ENCODE data around the gene VWA5B1. TPM values are rescaled to one million over a fixed set of nuclear protein-coding genes. Genes with fewer than 3 reads are reported as not detected.

The VWA5B1 gene
- total RNA-seq, 1 experiment from 2014 or later = not detected

GRCh38 chr1:20400341-20401177 lies 109.9 kb downstream of the VWA5B1 start:
- Histone ChIP-seq H3K27me3 (ENCODE audit: low read length) (no peaks in the 10 kb centered on the region), H3K4me2 (ENCODE audit: low read length) (no peak overlapping the region), H3K9me3 (ENCODE audit: low read length) (peaks cover under 1% of the 10 kb centered on the region; the same call in 1 of the 2 replicates), H3K27ac (ENCODE audit: low read length) (no peak overlapping the region), H3K9me2 (replicated peaks; ENCODE audit: low read length) (no peaks in the 10 kb centered on the region), H4K20me1 (ENCODE audit: low read length) (no peaks in the 10 kb centered on the region), H3K36me3 (ENCODE audit: low read depth, low read length) (no peaks in the 10 kb centered on the region), H3K4me3 (ENCODE audit: low read length) (no peak overlapping the region), H3K9ac (ENCODE audit: low read length) (no peak overlapping the region), H3F3A (ENCODE audit: low read length, unreplicated experiment) (no peaks in the 10 kb centered on the region), H3K4me1 (ENCODE audit: insufficient read depth, low read length) (no peaks in the 10 kb centered on the region), H2AFZ (ENCODE audit: low read length) (no peak overlapping the region), H3K79me2 (ENCODE audit: low read length) (no peaks in the 10 kb centered on the region)
- DNase-seq (no peak), ATAC-seq (no peak)
- TF ChIP-seq EZH2 (IDR thresholded peaks at IDR 0.05; ENCODE audit: low read length, unreplicated experiment) (no peak), EZH2phosphoT487 (IDR thresholded peaks at IDR 0.05; ENCODE audit: borderline replicate concordance, low read length) (no peak)
- TF ChIP-seq, protein P1, sequence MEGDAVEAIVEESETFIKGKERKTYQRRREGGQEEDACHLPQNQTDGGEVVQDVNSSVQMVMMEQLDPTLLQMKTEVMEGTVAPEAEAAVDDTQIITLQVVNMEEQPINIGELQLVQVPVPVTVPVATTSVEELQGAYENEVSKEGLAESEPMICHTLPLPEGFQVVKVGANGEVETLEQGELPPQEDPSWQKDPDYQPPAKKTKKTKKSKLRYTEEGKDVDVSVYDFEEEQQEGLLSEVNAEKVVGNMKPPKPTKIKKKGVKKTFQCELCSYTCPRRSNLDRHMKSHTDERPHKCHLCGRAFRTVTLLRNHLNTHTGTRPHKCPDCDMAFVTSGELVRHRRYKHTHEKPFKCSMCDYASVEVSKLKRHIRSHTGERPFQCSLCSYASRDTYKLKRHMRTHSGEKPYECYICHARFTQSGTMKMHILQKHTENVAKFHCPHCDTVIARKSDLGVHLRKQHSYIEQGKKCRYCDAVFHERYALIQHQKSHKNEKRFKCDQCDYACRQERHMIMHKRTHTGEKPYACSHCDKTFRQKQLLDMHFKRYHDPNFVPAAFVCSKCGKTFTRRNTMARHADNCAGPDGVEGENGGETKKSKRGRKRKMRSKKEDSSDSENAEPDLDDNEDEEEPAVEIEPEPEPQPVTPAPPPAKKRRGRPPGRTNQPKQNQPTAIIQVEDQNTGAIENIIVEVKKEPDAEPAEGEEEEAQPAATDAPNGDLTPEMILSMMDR (conservative IDR thresholded peaks at IDR 0.05; ENCODE audit: low read depth, low read length) = no peak
- intact Hi-C loops (cut with micrococcal nuclease) = no loop called here
- POLR2A ChIA-PET (ENCODE audit: unreplicated experiment) = no interaction called here
- no TSS peak for BruUV-seq (replicated peaks)
- CTCF ChIA-PET = no interaction called here

DNA sequence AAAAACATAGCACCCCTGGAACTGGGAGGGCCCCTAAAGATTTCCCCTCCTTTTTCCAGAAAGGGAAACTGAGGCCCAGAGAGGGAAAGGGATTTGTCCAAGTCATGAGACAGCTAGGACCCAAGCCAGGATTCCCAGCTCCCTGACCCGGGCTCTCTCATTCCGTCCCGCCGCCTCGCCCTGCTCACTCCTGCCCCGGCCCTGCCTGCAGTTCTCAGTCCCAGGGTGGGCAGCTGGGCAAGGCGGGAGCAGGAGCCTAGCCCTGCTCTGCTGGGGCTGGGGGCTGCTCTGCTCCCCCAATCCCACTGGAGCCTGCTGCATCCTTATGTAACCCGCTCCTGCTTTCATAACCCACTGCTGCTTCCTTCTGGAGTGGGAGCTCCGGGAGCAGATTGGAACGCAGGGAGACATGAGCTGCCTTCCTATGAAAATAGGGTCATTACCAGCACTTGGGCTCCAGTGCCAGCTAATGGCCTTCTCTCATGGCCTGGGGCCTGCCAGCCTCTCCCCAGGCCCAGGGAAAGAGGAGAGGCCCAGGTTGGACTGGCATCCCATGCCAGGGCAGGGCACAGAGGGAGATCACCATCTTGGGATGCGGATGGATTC lies 110.8 kb downstream of the VWA5B1 start:
- H3K4me3 ChIP-seq (ENCODE audit: low read length) = no peak overlapping the region
- H2AFZ ChIP-seq (ENCODE audit: low read length) = no peak overlapping the region
- H3K27me3 ChIP-seq (ENCODE audit: low read length) = no peaks in the 10 kb centered on the region
- no peak for DNase-seq
- H3K4me2 ChIP-seq (ENCODE audit: low read length) = no peak overlapping the region
- POLR2A ChIA-PET (ENCODE audit: unreplicated experiment) = no interaction called here
- no peak for ATAC-seq
- CTCF ChIA-PET = no interaction called here
- H3K9ac ChIP-seq (ENCODE audit: low read length) = no peak overlapping the region
- H3K9me2 ChIP-seq (replicated peaks; ENCODE audit: low read length) = no peaks in the 10 kb centered on the region
- H3K9me3 ChIP-seq (ENCODE audit: low read length) = no peaks in the 10 kb centered on the region
- no peaks in the 10 kb centered on the region for H4K20me1 ChIP-seq (ENCODE audit: low read length)
- intact Hi-C loops (cut with micrococcal nuclease) = no loop called here
- no TSS peak for BruUV-seq (replicated peaks)
- TF ChIP-seq EZH2phosphoT487 (IDR thresholded peaks at IDR 0.05; ENCODE audit: borderline replicate concordance, low read length) (no peak), EZH2 (IDR thresholded peaks at IDR 0.05; ENCODE audit: low read length, unreplicated experiment) (no peak)
- TF ChIP-seq, protein P1 (conservative IDR thresholded peaks at IDR 0.05; ENCODE audit: low read depth, low read length) = no peak
- no peak overlapping the region for H3K27ac ChIP-seq (ENCODE audit: low read length)
- H3K36me3 ChIP-seq (ENCODE audit: low read depth, low read length) = no peaks in the 10 kb centered on the region
- H3K4me1 ChIP-seq (ENCODE audit: insufficient read depth, low read length) = no peaks in the 10 kb centered on the region
- no peaks in the 10 kb centered on the region for H3F3A ChIP-seq (ENCODE audit: low read length, unreplicated experiment)
- H3K79me2 ChIP-seq (ENCODE audit: low read length) = no peaks in the 10 kb centered on the region

Measured in PC-3 (cell line).